ENCODE data around the gene EEF1AKMT3.

Gene EEF1AKMT3

DNA sequence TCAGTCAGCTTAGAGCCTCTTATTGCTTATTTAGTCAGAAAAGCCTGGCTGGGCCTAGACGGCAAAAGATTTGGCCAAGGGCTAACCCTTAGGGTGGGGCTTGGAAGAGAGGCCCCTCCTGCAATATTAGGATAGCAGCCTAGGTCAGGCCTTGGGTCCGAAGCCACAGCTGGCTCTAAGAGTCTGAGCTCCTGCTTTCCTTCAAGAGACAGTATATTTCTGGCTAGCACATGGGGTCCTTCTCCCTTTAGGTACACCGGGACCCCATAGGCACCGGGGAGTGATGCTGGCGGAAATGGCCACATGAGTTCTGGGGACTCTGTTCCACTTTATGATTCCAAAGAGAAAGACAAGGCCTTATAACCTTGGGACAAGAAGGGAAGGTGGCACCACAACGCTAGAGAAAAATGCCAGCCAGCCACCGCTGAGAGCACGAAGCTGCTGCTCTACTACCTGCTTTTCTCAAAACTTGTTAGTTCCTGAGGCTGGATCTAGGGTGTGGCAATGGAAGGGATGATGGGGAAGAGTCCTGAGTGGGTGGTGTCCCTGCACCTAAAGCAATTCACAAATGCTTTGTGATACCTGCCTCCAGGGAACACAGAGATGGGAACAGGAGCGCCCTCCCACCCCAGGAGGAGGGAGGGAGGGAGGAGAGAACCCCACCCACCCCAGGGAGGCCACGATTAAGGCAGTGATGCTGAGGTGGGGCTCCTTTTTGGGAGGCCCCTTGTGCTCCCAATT is 49.2 kb downstream of the EEF1AKMT3 start:
- DNase-seq (ENCODE audit: low read depth) = no peak
- H3K4me3 ChIP-seq (ENCODE audit: low read depth, low read length) = no peak overlapping the region
- in situ Hi-C loops (cut with HindIII; ENCODE audit: low sequenced_read_pairs) = no loop called here
- TF ChIP-seq, protein P1, sequence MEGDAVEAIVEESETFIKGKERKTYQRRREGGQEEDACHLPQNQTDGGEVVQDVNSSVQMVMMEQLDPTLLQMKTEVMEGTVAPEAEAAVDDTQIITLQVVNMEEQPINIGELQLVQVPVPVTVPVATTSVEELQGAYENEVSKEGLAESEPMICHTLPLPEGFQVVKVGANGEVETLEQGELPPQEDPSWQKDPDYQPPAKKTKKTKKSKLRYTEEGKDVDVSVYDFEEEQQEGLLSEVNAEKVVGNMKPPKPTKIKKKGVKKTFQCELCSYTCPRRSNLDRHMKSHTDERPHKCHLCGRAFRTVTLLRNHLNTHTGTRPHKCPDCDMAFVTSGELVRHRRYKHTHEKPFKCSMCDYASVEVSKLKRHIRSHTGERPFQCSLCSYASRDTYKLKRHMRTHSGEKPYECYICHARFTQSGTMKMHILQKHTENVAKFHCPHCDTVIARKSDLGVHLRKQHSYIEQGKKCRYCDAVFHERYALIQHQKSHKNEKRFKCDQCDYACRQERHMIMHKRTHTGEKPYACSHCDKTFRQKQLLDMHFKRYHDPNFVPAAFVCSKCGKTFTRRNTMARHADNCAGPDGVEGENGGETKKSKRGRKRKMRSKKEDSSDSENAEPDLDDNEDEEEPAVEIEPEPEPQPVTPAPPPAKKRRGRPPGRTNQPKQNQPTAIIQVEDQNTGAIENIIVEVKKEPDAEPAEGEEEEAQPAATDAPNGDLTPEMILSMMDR (IDR thresholded peaks at IDR 0.05; ENCODE audit: low read depth, low read length, missing control alignments) = no peak

DNA sequence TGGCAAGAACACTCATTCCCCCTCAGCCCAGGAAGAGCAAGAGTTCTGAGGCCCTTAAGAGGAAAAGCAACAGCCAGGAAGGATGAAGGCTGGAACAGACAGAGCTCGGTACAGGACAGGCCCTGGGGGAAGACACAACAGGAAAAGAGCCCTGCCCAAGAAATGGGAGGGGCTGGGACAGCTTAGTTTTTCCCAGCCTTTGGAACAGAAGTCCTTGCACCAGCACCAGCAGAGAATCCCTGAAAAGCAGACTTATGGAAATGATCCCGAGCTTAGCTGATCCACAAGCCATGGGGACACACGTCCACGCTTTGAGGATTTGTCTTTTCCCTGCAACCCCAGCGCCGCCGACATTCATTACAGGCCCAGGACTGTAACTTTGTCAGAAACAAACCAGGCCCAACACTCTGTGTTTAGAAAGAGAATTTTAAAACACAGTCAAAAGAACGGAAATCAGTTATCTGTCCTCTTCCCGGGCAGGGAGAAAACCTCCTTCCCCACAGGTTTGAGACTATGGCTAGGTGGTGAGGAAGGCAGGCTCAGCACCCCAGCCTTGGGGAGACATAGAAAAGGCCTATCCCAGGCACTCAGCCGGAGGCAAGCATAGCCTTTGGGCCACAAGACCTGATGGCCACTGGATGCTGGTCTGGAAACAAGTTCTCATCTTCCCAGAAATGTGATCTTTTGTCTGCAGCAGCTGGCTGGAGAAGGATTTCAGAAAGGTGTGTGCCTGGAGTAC is 50.1 kb downstream of the EEF1AKMT3 start:
- in situ Hi-C loops (cut with HindIII; ENCODE audit: low sequenced_read_pairs) = no loop called here
- TF ChIP-seq, protein P1 (IDR thresholded peaks at IDR 0.05; ENCODE audit: low read depth, low read length, missing control alignments) = no peak
- no peak for DNase-seq (ENCODE audit: low read depth)

DNA sequence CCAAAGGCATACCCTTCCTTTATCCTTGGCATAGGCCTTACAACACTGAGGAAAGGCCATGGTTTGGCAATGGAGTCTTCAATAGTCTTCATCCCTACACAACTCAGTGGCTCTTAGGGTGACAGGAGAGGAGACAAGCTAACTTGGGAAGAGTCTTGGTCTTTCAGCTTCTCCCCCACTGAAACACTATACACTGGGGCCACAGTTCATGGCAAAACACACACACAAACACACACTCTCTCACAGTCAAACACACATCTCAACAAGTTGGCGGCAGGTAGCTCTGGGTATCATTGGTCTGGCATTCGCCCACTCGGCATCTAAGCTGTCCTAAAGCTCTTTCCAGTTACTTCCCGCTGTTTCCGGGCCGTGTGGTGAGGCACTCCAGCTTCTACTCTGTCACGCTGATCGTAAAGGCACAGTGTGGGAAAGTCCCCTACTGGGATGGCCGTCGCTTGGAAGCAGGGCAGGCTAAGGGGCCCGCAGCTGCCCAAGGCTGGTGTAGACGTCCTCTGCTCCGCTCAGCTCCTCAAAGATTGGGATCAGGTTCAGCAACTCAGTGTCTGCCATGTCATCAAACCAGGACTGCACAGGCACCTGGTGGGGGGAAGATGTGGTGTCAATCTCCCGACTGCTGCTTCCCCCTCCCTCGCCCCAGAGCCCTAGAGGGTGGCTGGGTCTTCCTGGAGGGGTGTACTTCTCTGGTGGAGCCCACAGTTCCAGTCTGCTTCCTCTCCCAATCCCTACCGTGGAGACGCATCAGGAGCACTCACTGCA is 50.9 kb downstream of the EEF1AKMT3 start:
- no peak overlapping the region for H3K4me3 ChIP-seq (ENCODE audit: low read depth, low read length)
- TF ChIP-seq, protein P1 (IDR thresholded peaks at IDR 0.05; ENCODE audit: low read depth, low read length, missing control alignments) = no peak
- in situ Hi-C loops (cut with HindIII; ENCODE audit: low sequenced_read_pairs) = no loop called here
- DNase-seq (ENCODE audit: low read depth) = no peak

More for the DNA sequence above, 50.1 kb downstream of the EEF1AKMT3 start:
- H3K4me3 ChIP-seq (ENCODE audit: low read depth, low read length) = no peak overlapping the region

DNA sequence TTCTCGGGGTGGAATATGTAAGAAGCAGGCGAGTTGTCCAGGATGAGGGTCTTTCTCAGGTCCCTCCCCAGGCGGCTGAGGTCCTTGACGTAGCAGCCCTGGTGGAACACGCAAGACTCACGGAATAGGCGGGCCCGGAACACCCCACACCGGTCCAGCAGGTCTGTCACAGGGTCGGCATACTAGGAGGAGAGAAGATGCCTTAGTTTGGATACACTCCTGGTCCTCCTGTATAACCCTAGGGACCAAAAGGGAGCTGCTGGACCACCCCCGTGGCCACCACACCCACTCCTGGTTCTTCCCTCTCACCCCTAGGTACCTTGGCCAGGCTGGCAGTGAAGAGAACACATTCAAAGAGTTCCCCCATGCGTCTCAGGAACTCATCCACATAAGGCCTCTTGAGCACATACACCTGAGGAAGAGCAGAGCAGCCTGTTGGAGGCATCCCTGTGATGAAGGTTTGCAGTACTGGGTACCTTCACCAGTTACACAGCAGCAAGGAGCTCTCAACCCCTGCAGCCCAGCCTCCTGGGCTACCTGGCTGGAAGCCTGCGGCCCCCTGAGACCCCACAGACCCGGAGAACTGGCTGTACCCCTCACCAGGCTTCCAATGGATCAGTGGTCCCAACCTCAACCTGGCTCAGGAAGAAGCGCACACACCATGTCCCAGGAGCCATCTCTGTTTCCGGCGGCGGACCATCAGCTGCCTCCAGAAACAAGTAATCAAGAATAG is 51.7 kb downstream of the EEF1AKMT3 start:
- in situ Hi-C loops (cut with HindIII; ENCODE audit: low sequenced_read_pairs) = no loop called here
- TF ChIP-seq, protein P1 (IDR thresholded peaks at IDR 0.05; ENCODE audit: low read depth, low read length, missing control alignments) = no peak
- no peak for DNase-seq (ENCODE audit: low read depth)
- no peak overlapping the region for H3K4me3 ChIP-seq (ENCODE audit: low read depth, low read length)

DNA sequence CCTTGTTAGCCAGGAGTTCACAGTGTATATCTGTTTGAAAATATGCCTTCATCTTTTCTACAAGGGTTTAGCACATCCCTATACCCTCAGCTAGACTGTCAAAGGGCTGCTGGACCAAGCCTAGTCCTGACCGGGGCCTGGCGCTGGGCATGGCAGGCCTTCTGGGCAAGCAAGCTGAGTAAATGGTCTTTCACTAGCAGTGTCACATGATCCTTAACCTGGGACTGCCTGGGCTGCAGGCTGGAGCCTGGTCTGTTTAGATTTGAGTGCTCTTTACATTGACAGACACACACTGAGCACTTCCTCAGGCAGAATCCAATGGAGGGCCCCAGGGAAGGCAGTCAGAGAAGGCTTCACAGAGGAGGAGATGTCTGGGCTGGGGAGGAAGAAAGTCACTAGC is 53.0 kb downstream of the EEF1AKMT3 start:
- DNase-seq (ENCODE audit: low read depth) = no peak
- no peak overlapping the region for H3K4me3 ChIP-seq (ENCODE audit: low read depth, low read length)
- TF ChIP-seq, protein P1 (IDR thresholded peaks at IDR 0.05; ENCODE audit: low read depth, low read length, missing control alignments) = no peak
- in situ Hi-C loops (cut with HindIII; ENCODE audit: low sequenced_read_pairs) = loop anchor here (5.0 kb wide), 1 partner anchor 77 kb away; no protein-coding TSS in a partner anchor

DNA sequence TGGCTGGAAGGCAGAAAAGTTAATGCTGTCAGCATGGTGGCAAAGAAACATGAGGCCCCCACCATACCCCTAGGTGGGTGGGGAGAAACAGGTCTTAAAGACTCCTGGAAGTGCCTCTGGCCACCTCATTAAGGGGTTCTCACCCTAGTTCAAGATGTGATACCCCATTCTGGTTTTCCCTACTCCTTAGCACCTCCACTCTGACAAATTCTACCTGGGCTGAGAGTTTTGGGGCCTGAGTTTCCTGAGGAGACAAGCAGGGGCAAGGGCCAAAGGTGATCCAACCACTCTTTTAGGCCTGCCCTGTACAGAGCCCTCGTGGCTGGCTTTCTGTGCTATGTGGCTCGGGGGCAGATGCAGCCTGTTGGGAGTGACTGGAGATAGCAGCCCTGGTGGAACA is 54.0 kb downstream of the EEF1AKMT3 start:
- no peak overlapping the region for H3K4me3 ChIP-seq (ENCODE audit: low read depth, low read length)
- TF ChIP-seq, protein P1 (IDR thresholded peaks at IDR 0.05; ENCODE audit: low read depth, low read length, missing control alignments) = no peak
- DNase-seq (ENCODE audit: low read depth) = no peak

More for the DNA sequence above, 54.0 kb downstream of the EEF1AKMT3 start:
- in situ Hi-C loops (cut with HindIII; ENCODE audit: low sequenced_read_pairs) = loop anchor here (5.0 kb wide), 1 partner anchor 76 kb away; no protein-coding TSS in a partner anchor
